A549 (cell line): Measurements from ENCODE around the gene RNPEP. TPM values are rescaled to one million over a fixed set of nuclear protein-coding genes. Genes with fewer than 3 reads are reported as not detected.
"Not testable (repeated sequence)": the region's sequence is repeated elsewhere in the genome, so short reads cannot be mapped to it uniquely, and the experiment has no call there.

Experiments
- ATAC-seq, 2 experiments: fragments of 200-7000 bp in 1 of 2; fragments of >200 bp in 1 of 2; cut with Nextera tagmentation in 1 of 2; cut with Tn5 transposase in 1 of 2; 3 replicates each; pipeline versions ENCODE4 v1.8.0 to v1.9.1; 2018 to 2020; ENCODE audit warnings: mild to moderate bottlenecking in 1 of 2, moderate library complexity in 1 of 2
- CTCF ChIA-PET: fragments of 300-600 bp; sonication (Branson Sonifier 250); formaldehyde crosslinking; extraction: SDS; loops from one replicate; lab custom pipeline; 2021; ENCODE audit warnings: antibody characterized with exemption, inconsistent platforms; lab: Yijun Ruan, JAX
- POLR2A ChIA-PET: fragments of 350-600 bp; formaldehyde crosslinking; extraction: SDS; loops from one replicate; lab custom pipeline; 2021; ENCODE audit warnings: antibody characterized with exemption, inconsistent platforms; lab: Yijun Ruan, JAX
- DNase-seq, 2 experiments: peaks; one replicate each; pipeline versions ENCODE4 v3.0.0 to v3.0.0-alpha.2; 2011 to 2016; ENCODE audit warnings: low read depth in 1 of 2, low spot score in 1 of 2
- FAIRE-seq: peaks from 2 replicates; lab custom pipeline; 2011; peaks lifted over from hg19 to GRCh38; lab: Jason Lieb, UNC
- H3K27ac ChIP-seq, 2 experiments: fragments of >200 bp; sonication (Bioruptor Twin); formaldehyde crosslinking; 3 replicates each; pipeline ENCODE4 v1.5.1; 2016 to 2017
- H3K4me1 ChIP-seq: fragments of >200 bp; sonication (Bioruptor Twin); formaldehyde crosslinking; 3 replicates; pipeline ENCODE4 v1.6.1; 2016
- H3K4me2 ChIP-seq: fragments of >200 bp; sonication (Bioruptor Twin); formaldehyde crosslinking; 3 replicates; pipeline ENCODE4 v1.6.1; 2016
- H3K4me3 ChIP-seq: fragments of >200 bp; sonication (Bioruptor Twin); formaldehyde crosslinking; 3 replicates; pipeline ENCODE4 v1.5.1; 2016
- H3K9me3 ChIP-seq: fragments of >200 bp; sonication (Bioruptor Twin); formaldehyde crosslinking; 3 replicates; pipeline ENCODE4 v1.6.1; 2016
- CEBPB ChIP-seq, 2 experiments: fragments of >200 bp in 1 of 2; sonication (Bioruptor Twin) in 1 of 2; formaldehyde crosslinking in 1 of 2; IDR thresholded peaks; 2 replicates each; pipeline ENCODE4 v1.6.1; 2012 to 2016
- CHD2 ChIP-seq: fragments of 150-350 bp; IDR thresholded peaks from 2 replicates; pipeline ENCODE4 v1.6.1; 2014; ENCODE audit warnings: low read length; ENCODE audit not compliant: partially characterized antibody
- CHD4 ChIP-seq: fragments of 200-600 bp; sonication (generic); IDR thresholded peaks from 2 replicates; pipeline ENCODE4 v1.6.1; 2016; ENCODE audit warnings: antibody characterized with exemption, mild to moderate bottlenecking, borderline replicate concordance
- EHF ChIP-seq: fragments of 250-450 bp; sonication (Bioruptor Pico); IDR thresholded peaks from 2 replicates; pipeline ENCODE4 v1.5.0; 2020; ENCODE audit warnings: mild to moderate bottlenecking
- ESRRA ChIP-seq: fragments of 150-350 bp; IDR thresholded peaks from 2 replicates; pipeline ENCODE4 v1.6.1; 2014; ENCODE audit warnings: mild to moderate bottlenecking, low read length, borderline replicate concordance
- HEYL ChIP-seq: fragments of 250-450 bp; sonication (Bioruptor Pico); IDR thresholded peaks from 2 replicates; pipeline ENCODE4 v1.8.0; 2021; ENCODE audit warnings: mild to moderate bottlenecking, moderate library complexity
- HOXA7 ChIP-seq: fragments of 250-450 bp; sonication (Bioruptor Pico); IDR thresholded peaks from 2 replicates; pipeline ENCODE4 v1.5.0; 2020; ENCODE audit warnings: mild to moderate bottlenecking, moderate library complexity
- KDM5A ChIP-seq: fragments of 200-600 bp; sonication (generic); IDR thresholded peaks from 2 replicates; pipeline ENCODE4 v1.6.1; 2016; ENCODE audit warnings: antibody characterized with exemption, mild to moderate bottlenecking
- PHF8 ChIP-seq: fragments of 200-600 bp; sonication (generic); IDR thresholded peaks from 2 replicates; pipeline ENCODE4 v1.6.1; 2016; ENCODE audit warnings: low read depth, mild to moderate bottlenecking, antibody characterized with exemption, moderate library complexity, borderline replicate concordance
- POLR2A ChIP-seq: IDR thresholded peaks from 2 replicates; pipeline ENCODE4 v1.6.1; 2012; ENCODE audit warnings: mild to moderate bottlenecking, low read length
- TFCP2L1 ChIP-seq: fragments of 250-450 bp; sonication (Bioruptor Pico); IDR thresholded peaks from 2 replicates; pipeline ENCODE4 v1.5.0; 2021; ENCODE audit warnings: mild to moderate bottlenecking
- TP53 ChIP-seq: fragments of 250-450 bp; sonication (Bioruptor Pico); IDR thresholded peaks from 2 replicates; pipeline ENCODE4 v1.5.0; 2021; ENCODE audit warnings: mild to moderate bottlenecking, moderate library complexity
- ZC3H11A ChIP-seq: fragments of 450-650 bp; IDR thresholded peaks from 2 replicates; pipeline ENCODE4 v1.6.1; 2014; ENCODE audit warnings: antibody characterized with exemption, mild to moderate bottlenecking
- WGBS: methylation state at CpG from one replicate; pipeline ENCODE4 v1.1.6; 2017; ENCODE audit errors: missing lambda C conversion rate; 5-methylcytosine and 5-hydroxymethylcytosine counted together
- polyA plus RNA-seq, 4 experiments: library from polyadenylated mRNA; depleted of rRNA in 3 of 4; stranded (reverse); fragments of >200 nt; fragmentation: RNase III in 1 of 4; extraction: RNeasy Plus Mini Kit Qiagen cat#74134 plus additional on column Dnase treatment in 1 of 4; gene quantifications; 2 replicates in 3 of 4; 3 replicates in 1 of 4; pipeline ENCODE4 v1.2.3, GENCODE V29; 2011 to 2017
- TF ChIP-seq, protein P1 (sequence below): IDR thresholded peaks from 2 replicates; pipeline ENCODE4 v1.6.1; 2012; ENCODE audit warnings: low read depth, borderline replicate concordance
- TF ChIP-seq, protein P2 (sequence below): fragments of 150-350 bp; IDR thresholded peaks from 2 replicates; pipeline ENCODE4 v1.6.1; 2014; ENCODE audit warnings: low read depth, mild to moderate bottlenecking, low read length

RNPEP gene
- polyA plus RNA-seq, 2 of the 4 experiments (the other 2 are of a cell fraction): 71.1 to 87.6 TPM

DNA sequence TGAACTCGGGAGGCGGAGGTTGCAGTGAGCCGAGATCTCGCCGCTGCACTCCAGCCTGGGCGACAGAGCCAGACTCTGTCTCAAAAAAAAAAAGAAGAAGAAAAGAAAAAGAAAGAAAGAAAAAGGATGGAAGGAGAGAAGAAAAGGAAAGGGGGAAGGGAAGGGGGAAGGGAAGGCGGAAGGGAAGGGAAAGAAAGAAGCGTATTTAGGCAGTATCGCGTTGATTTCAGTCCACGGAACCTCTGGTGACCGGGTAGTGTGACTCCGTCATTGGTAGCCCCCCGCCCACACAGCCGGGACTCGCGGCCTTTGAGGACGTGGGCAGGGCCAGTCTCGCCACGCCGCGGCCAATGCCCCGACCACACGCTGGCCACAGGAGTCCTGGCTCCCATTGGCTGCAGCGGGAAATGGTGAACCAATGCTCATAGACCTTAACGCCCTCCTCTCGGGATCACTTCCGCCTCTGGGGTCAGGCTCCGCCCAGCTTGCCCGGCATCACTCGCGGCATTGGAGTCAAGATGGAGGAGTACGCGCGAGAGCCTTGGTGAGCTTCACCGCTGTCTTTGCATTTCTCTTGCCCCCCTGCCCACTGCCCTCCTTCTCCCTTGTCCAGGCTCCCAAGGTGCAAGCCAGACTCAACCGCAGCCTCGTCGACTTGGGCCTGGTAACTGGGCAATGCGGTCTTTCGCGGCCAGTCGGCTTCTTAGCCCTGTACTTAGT, 27.3 kb upstream of the RNPEP start, which contains the start of gene TIMM17A (continued):
- TF ChIP-seq ESRRA (peak; percentile 39; the same call in 1 of the 2 replicates), CHD2 (peak; percentile 81), POLR2A (peak; percentile 83)
- TF ChIP-seq, all 56 proteins: peak for 11

DNA sequence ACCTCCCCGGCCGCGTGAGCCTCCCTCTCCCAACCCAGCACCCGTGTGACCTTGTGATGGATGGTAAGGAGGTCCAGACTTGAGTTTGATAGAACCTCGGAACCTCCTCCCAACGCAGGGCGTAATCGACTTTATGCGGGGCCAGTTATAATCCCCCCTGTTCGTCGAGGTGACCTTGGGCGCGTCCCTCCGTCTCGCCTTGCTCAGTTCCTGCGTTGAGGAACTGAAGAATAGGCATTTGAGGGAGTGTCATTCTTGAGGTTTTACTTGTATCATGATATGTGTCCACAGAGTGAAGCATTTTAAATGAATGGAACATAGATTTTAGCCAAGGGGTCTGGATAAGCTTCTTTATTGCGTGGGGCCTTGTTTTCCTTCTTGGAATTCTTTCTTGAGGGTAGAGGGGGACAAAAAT, 26.7 kb upstream of the RNPEP start:
- H3K4me1 ChIP-seq: peaks cover 12% of the 10 kb centered on the region; the same call in 2 of the 3 replicates
- CTCF ChIA-PET: interaction anchor here (0.6 to 12.2 kb wide), 7 partner anchors 11 to 180 kb away, joined by 3 to 124 read pairs (median 4); partner anchors contain the start of gene LMOD1
- ATAC-seq: peak; percentile 76 to 79
- H3K27ac ChIP-seq: peak overlapping the region; percentile 91 to 93
- peak overlapping the region; percentile 96 for H3K4me3 ChIP-seq
- TF ChIP-seq KDM5A (peak; percentile 85), PHF8 (0 out of 2 replicates have a peak, but pooled peaks have one; percentile 6), TP53 (CRISPR knock-in tag) (no peak)
- TF ChIP-seq, all 56 proteins: peak for 2
- POLR2A ChIA-PET: interaction anchor here (0.8 to 1.8 kb wide), 9 partner anchors 8 to 78 kb away, joined by 3 to 16 read pairs (median 7); partner anchors contain the start of genes LMOD1 and RNPEP
- Histone ChIP-seq H3K4me2 (peak overlapping the region; percentile 88), H3K9me3 (no peaks in the 10 kb centered on the region)
- FAIRE-seq (no peak), DNase-seq (peak in 1 of 2 experiments; percentile 38)
- under 1% methylated on average over 17 of the region's 17 CpGs for WGBS

DNA sequence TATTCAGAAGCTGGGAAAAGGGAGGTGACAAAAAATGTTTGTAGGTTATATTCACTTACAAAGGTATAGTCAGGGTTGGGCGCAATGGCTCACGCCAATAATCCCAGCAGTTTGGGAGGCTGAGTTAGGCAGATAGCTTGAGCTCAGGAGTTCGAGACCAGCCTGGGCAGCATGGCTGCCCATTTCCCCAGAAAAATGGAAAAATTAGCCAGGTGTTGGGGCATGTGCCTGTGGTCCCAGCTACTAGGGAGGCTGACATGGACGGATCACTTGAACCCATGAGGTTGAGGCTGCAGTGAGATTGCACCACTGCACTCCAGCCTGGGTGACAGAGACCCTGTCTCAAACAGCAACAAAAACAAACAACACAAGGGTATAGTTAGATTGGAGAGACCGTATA, 24.1 kb upstream of the RNPEP start:
- Histone ChIP-seq H3K4me2 (no peak overlapping the region), H3K27ac (no peak overlapping the region), H3K4me3 (no peak overlapping the region), H3K9me3 (no peaks in the 10 kb centered on the region), H3K4me1 (peaks cover 12% of the 10 kb centered on the region; the same call in 2 of the 3 replicates)
- 90% methylated on average over 5 of the region's 5 CpGs for WGBS
- CTCF ChIA-PET: interaction anchor here (0.6 to 12.2 kb wide), 5 partner anchors 9 to 80 kb away, joined by 4 to 124 read pairs (median 4); no protein-coding TSS in a partner anchor
- no peak for ATAC-seq
- no peak for DNase-seq
- no peak for TF ChIP-seq POLR2A
- no peak for TF ChIP-seq CHD4
- no peak for TF ChIP-seq HEYL (CRISPR knock-in tag)
- TF ChIP-seq EHF: no peak
- no peak for TF ChIP-seq ESRRA
- no peak for TF ChIP-seq ZC3H11A
- no peak for TF ChIP-seq HOXA7
- no peak for TF ChIP-seq TFCP2L1
- TF ChIP-seq PHF8: no peak
- TF ChIP-seq CEBPB (IDR thresholded peaks at IDR 0.05): no peak
- TF ChIP-seq, protein P1, sequence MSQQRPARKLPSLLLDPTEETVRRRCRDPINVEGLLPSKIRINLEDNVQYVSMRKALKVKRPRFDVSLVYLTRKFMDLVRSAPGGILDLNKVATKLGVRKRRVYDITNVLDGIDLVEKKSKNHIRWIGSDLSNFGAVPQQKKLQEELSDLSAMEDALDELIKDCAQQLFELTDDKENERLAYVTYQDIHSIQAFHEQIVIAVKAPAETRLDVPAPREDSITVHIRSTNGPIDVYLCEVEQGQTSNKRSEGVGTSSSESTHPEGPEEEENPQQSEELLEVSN: no peak
- TF ChIP-seq, protein P2, sequence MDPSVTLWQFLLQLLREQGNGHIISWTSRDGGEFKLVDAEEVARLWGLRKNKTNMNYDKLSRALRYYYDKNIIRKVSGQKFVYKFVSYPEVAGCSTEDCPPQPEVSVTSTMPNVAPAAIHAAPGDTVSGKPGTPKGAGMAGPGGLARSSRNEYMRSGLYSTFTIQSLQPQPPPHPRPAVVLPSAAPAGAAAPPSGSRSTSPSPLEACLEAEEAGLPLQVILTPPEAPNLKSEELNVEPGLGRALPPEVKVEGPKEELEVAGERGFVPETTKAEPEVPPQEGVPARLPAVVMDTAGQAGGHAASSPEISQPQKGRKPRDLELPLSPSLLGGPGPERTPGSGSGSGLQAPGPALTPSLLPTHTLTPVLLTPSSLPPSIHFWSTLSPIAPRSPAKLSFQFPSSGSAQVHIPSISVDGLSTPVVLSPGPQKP: no peak
- FAIRE-seq: no peak
- POLR2A ChIA-PET: no interaction called here

DNA sequence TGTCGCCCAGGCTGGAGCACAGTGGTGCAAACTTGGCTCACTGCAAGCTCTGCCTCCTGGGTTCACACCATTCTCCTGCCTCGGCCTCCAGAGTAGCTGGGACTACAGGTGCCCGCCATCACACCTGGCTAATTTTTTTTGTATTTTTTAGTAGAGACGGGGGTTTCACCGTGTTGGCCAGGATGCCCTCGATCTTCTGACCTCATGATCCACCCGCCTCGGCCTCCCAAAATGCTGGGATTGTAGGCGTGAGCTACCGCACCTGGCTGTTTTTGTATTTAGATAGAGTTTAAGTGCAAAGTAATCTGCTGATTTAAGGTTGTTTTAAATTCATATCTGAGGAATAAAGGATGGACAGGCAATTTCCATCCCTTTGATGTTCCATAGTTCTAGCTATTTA, 20.1 kb upstream of the RNPEP start:
- FAIRE-seq, H3K27ac ChIP-seq, DNase-seq, POLR2A ChIA-PET, H3K4me3 ChIP-seq, H3K9me3 ChIP-seq, H3K4me1 ChIP-seq, ATAC-seq, H3K4me2 ChIP-seq: not testable (repeated sequence)
- CTCF ChIA-PET: interaction anchor here (1.0 to 32.7 kb wide), 9 partner anchors 8 to 85 kb away, joined by 3 to 855 read pairs (median 3); partner anchors contain the start of gene SHISA4
- 96% methylated on average over 10 of the region's 10 CpGs for WGBS
